Hematopoietic multipotent progenitor cell treated with erythropoietin and hydrocortisone succinate and interleukin-3 and kit ligand, for 6 days (in vitro differentiated cells): ENCODE data around the gene NCOA1.
"Not testable (repeated sequence)": the region's sequence is repeated elsewhere in the genome, so short reads cannot be mapped to it uniquely, and the experiment has no call there.

Experiments
- DNase-seq: peaks from one replicate; pipeline ENCODE4 v3.0.0-alpha.2; 2015

NCOA1 gene

DNA sequence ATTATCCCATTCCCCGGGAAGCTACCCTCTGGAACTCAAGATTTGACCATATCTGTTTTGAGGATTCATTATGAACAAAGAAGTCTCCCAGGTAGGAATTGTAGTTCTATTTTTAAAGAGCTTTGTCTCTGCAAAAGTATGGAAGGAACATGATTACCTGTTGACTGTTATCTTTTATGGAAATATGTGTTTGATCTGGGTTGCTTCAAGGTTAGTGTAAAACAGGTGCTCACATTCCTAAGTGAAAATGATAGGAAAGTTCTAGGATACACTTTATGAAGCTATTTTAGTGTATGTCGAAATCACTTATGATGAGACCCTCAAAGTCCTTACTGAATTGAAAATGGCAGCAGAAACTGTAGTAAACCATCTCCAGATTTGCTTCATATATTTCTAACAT, 153.0 kb downstream of the NCOA1 start:
- DNase-seq: no peak

DNA sequence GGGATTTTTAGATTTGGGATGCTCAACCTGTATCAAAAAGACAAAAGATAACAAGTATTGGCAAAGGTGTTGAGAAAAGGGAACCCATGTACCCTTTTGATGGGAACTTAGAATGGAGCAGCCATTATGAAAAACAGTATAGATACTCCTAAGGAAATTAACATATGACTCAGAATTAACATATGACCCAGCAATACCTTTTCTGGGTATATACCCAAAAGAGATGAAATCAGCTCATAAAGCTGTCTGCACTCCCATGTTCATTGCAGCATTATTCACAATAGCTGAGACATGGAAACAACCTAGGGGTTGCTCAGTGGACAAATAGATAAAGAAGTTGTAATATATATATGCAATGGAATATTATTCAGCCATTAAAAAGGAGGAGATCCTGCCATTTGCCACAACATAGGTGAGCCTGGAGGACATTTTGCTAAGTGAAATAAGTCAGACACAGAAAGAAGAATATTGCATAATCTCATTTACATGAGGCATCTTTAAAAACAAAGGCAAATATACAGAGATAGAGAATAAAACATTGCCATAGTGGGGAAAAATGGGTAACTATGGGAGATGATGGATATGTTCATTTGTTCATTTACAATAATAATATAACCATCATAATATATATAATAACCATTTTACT, 160.1 kb downstream of the NCOA1 start:
- DNase-seq: no peak

DNA sequence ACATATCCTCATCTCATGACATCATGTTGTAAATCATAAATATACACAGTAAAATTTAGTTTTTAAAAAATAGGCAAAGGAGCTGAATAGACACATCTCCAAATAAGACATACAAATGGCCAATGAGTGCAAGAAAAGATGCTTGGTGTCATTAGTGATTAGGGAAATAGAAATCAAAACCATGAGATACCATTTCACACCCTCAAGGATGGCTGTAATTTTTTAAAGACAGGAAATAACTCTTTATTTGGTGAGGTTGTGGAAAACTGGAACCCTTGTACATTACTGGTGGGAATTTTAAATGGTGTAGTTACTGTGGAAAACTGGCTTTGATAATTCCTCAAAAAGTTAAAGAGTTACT, 160.6 kb downstream of the NCOA1 start:
- no peak for DNase-seq

DNA sequence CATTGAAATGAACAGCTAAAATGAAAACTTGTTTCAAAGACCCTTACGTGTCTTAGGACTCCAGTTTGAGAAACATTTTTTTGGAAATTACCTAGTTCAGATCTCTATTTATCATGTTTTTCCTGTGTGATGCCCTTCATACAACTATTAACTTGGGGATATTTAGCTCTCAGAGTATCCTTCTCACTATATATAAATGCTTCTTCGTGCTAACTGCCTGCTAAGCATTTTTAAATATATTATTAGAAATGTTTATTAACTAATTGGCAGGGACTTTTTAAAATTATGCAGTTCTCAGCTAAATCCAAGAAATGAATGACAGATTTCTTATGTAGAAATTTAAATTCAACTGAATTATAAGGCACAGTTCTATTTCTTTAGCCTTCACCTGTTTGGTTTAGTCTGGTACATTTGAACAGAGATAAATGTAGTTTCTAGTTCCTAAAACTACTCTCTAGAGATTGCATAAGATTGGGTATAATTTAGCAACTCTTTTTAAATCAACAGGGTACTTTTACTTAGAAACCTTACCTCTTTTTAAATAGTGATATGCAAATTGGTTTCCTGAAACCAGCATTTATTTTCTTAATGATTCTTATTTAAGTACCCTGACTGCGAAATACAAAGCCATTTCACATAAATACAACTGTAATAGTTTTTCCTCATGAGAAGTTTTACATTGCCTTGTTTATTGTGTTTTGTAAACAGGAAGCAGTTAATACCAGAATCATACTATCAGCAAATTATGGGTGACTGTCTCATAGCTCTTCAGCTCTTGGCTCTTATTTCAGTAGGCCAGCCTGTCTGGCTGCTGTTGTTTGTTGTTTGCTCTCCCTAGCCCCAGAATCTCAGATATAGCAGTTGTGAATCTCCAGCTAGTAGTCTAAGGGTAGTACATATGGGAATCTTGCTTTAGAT, 161.5 kb downstream of the NCOA1 start:
- DNase-seq: peak; percentile 45

DNA sequence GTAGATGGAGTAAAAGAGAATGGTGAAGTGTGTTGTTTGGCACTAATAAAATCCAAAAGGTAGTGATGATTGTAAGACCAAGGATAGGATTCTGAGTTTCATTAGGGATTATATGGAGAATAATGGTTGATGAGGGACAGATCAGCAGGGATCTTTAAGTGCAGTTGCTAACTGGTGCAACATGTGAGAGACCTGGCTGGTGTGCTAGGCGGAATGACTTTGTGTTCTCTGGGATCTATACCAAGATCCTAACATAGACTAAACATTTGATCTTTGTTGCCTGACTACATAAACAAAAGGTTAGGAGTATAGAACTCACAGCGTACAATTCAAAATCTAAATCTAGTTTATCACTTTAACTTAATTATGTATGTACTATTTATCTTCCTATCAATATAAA, 166.8 kb downstream of the NCOA1 start:
- DNase-seq: no peak

DNA sequence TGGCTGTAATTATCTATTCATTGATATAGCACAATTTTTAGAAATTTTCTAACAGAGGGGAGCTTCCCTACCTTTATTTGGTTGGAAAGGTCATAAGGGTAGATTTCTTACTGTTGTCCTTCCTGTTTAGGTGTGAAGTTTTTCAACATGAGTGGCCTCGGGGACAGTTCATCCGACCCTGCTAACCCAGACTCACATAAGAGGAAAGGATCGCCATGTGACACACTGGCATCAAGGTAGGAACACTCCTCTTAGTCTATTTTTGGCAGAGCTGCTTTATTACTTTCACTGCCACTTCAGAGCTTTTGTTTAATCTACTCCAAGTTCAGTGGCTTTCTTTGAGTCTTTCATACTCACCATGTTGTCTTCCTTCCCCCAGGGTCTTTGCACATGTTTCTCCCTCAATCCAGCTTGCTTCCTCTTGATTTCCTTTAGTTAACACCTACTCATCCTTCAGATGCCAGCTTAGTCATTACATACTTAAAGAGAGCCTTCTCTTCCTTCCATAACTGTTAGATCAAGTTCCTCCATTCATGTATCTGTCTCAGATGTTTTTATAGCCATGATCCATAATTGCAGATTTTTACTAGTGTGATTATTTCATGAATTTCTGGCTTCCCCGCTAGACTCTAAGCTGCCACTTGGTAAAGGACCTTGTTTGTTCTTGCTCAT, 167.6 kb downstream of the NCOA1 start:
- DNase-seq: no peak

DNA sequence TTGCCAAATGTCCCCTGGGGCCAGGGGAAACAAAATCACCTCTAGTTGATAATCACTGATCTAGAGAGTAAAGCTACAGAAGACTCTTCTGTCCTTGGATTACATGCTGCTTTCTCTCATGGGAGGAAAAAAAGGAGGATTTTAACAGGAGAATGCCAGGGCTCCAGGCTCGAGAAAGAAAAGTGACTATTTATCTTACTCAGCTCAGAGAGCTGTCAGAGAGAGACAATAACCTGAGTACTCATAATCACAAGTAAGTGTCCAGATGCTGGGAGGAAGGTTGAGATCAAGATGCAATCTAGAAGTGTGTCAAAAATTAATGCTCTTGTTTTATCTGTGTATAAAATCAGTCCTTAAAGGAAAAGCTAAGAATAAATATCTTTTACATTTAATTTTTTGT, 168.8 kb downstream of the NCOA1 start:
- no peak for DNase-seq

DNA sequence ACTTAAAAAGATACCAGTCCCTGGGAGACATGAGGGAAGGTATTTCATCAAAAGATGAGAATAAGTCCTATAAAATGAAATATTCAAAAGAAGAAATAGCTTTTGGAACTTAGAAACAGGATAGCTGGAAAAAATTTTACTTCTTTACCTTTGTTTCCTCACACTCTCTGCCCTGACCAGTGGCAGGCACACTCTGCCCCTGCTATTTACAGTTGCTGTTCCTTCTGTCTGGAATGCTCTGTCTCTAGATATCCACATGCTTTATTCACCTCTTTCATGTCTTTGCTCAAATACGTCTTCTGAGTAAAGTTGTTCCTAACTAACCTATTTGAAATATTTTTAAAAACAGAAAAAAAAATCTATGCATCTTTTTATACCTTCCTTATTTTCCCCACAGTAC, 176.5 kb downstream of the NCOA1 start:
- no peak for DNase-seq

DNA sequence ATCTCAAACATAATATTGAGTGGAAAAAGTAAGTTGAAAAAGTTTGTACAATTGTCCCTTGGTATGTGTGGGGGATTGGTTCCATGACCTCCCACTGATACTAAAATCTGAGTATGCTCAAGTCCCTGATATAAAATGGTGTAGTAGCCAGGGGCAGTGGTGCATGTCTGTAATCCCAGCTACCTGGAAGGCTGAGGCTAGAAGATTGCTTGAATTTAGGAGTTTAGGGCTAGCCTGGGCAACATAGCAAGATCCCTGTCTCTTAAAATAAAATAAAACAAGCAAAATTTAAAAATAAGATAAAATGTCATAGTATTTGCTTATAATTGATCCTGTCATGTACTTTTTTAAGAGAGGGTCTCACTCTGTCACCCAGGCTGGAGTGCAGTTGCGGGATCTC, 180.2 kb downstream of the NCOA1 start:
- DNase-seq: no peak

DNA sequence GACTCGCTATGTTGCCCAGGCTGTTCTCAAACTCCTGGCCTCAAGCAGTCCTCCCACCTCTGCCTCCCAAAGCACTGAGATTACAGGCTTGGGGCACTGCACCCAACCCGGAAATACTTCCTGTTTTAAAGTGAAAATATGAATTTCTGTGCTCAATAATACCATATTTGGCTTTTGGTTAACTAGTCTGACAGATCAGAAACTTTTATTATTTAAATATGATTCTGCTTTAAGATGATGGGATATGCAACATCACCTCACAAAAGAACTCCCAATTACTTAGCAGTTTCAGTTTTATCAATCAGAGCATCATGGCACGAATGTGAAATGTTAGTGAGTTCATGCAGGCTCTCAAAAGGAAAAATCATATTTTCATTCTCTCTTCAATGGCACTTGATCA, 181.5 kb downstream of the NCOA1 start:
- no peak for DNase-seq

DNA sequence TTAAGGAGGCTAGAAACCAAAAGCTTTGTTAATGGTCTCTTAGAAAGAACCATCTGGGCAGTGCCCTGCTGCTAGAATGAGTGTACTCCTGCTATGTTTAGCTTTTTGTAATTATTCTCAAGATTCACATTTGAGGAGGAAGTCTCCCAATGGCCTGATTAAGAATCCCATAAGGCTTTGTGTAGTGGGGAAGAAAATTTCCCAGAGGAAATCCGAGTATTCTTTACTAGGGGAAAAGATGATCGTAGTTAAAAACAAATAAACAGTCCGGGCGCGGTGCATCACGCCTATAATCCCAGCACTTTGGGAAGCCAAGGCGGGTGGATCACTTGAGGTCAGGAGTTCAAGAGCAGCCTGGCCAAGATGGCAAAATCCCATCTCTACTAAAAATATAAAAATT, 184.3 kb downstream of the NCOA1 start:
- DNase-seq: no peak

DNA sequence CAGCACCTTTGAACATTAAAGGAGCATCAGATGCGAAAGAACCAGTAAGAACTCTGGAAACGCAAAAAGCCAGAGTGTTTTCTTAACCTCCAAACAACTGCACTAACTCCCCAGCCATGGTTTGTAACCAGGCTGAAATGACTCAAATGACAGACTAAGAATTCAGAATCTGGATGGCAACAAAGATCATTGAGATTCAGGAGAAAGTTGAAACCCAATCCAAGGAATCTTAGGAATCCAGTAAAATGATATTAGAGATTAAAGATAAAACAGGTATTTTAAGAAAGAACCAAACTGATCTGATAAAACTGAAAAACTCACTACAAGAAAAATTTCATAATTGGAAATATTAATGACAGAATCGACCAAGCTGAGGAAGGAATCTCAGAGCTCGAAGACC, 185.4 kb downstream of the NCOA1 start:
- no peak for DNase-seq

DNA sequence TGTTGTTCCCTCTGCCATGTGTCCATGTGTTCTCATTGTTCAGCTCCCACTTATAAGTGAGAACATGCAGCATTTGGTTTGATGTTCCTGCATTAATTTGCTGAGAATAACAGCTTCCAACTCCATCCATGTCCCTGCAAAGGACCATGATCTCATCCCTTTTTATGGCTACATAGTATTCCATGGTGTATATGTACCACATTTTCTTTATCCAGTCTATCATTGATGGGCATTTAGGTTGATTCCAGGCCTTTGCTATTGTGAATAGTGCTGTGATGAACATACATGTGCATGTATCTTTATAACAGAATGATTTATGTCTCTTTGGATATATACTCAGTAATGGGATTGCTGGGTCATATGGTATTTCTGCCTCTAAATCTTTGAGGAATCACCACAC, 187.0 kb downstream of the NCOA1 start:
- not testable (repeated sequence) for DNase-seq

DNA sequence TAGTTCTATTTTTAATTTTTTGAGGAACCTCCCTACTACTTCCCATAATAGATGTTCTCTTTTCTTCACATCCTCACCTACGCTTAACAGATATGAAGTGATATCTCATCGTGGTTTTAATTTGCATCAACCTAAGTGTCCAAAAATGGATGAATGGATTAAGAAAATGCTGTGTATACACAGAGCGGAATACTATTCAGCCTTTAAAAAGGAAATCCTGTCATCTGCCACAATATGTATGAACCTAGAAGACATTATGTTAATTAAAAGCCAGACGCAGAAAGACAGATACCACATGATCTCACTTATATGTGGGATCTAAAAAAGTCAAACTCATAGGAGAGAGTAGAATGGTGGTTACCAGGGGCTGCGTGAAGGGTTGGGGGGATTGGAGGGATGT, 189.1 kb downstream of the NCOA1 start:
- DNase-seq: no peak

DNA sequence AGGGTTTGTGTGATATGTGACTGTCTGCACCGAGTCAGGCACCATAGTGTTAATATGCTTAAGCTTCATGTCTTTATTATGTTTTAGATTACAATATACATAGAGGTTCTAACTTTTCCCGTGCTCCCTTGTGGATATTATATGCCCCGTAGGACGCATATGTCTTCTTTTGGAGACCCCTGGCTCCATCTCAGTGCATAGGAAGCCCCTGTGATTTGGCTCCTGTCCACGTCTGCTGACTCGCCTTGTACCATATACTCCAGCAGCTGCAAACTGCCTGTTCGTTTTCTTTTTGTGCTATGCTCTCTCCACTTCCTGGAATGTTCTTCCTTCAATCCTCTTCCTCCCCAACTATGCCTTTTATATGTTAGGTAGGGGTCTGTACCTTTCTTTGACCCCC, 191.2 kb downstream of the NCOA1 start:
- no peak for DNase-seq

DNA sequence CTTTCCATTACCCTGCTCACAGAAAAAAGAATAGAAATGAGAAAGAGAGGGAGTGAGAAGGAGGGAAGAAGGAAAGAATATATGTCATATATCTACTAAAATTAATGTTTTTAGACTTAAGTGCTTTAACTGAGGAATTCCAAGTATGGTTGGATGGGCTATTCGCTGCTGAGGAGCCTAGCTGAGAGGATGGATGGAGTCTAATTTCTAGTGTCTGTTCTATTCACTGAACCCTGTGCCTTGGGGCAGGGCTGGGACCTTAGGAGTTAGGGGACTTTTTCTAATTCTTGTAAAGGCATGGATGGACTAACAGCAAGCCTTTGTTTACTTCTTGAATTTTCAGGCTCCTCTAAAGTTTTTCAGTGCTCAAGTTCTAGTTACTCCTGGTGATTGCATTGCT, 192.4 kb downstream of the NCOA1 start:
- no peak for DNase-seq

DNA sequence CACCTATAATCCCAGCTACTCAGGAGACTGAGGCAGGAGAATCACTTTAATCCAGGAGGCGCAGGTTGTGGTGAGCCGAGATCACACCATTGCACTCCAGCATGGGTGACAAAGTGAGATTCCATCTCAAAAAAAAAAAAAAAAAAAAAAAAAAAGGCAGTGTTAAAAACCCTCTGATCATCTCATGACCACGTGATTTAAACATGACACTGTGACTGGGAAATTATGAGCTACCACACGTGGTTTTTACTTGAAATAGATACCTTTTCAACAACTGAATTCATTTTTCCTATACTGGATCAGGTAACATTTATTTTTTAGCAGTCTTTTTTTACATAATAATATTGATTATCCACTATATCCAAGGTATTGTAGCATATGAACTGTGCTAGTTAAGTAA, 199.5 kb downstream of the NCOA1 start:
- DNase-seq: no peak

DNA sequence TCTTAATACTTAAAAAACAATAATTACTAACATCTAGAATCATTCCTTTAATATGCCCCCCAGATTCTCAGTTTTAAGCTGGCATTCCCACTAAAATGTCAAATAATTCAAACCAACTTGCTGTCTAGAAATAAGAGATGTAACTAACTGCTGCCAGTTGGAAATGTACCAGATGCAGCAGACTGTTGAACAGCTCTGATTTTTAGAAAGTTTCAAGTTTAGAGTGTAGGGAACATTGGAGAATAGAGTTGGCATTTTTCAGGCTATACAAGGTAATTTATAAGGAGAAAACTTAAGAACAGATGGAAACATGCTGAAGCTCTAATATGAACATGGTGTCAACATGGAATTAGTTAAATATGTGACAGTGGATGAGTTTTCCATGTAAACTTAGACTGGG, 200.8 kb downstream of the NCOA1 start:
- no peak for DNase-seq

DNA sequence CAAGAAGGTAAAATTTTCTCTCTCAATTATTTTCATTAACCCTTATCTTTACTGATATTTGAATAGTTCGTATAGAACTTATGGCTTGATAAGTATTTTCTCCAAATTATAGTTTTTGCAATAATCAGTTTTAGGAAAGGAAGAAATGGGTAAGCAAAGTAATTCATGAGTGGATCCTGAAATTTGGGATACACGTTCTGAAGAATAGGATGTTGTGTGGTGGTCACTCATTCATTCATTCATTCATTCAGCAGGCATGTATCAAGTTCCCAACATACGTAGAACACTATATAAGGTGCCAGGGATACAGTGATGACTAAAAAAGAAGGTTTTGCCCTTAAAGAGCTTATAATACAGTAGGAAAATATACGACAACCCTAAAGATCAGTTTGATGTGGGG, 206.7 kb downstream of the NCOA1 start:
- no peak for DNase-seq

DNA sequence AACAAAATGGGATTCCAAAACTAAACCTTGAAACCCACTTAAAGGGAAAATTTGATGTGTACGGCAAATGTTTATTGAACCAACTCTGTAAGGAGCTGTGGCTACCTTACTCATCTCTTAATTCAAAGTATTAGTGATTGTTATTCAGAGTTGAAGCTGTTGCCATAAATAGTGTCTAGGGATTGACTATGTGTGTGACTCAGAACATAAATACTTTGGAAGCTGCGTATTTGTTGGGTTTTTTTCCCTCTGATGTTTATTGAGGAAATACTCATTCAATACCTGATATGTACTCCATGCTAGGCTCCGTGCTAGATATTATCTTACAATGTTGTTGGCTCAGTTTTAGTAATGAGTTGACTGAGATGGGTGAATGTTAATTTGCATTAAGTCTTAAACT, 211.7 kb downstream of the NCOA1 start:
- no peak for DNase-seq

DNA sequence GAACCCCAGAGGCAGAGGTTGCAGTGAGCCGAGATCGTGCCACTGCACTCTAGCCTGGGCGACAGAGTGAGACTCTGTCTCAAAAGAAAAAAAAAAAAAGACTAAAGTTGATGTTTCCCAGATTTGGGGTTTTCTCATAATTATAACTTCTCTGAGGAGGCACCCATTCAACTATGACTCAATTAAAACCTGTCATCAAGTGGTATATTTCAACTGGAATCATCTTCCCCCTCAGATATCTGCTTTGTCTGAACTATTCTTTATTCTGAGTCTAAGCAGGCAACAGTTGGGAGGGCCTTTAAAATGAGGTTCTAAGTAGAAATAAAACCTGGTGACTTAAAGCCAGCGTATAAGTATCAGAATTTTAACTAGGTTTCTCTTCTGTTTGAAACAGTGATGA, 213.6 kb downstream of the NCOA1 start:
- no peak for DNase-seq

DNA sequence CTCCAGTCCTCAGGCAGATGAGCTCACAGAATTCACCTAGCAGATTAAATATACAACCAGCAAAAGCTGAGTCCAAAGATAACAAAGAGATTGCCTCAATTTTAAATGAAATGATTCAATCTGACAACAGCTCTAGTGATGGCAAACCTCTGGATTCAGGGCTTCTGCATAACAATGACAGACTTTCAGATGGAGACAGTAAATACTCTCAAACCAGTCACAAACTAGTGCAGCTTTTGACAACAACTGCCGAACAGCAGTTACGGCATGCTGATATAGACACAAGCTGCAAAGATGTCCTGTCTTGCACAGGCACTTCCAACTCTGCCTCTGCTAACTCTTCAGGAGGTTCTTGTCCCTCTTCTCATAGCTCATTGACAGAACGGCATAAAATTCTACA, 216.1 kb downstream of the NCOA1 start:
- no peak for DNase-seq

DNA sequence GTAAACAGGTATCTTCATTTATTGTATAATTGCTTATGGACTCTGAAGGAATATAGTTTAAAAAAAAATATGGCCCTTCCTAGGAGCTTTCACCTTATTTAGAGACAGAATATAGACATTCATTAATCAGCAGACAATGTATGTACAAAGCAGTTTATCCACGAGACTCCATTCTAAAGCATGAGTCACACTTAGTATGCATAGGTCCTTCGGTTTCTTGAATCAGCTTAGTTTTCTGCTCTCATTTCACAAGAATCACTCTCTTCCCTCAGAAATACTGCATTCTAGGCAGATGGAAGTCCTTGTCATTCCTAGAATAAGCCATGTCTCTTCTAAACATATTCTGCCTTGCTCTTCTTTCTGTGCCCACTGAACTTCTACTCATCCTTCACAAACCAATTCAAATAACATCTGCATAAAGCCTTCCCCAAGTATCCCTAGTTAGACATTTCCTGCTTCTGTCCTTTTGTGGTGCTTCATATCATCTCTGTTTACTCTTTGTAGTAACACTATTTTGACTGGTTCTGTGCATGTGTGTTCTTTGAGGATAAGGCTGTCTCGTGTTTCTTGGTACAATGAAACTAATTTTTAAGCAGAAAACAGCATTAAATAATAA, 217.6 kb downstream of the NCOA1 start:
- DNase-seq: no peak

DNA sequence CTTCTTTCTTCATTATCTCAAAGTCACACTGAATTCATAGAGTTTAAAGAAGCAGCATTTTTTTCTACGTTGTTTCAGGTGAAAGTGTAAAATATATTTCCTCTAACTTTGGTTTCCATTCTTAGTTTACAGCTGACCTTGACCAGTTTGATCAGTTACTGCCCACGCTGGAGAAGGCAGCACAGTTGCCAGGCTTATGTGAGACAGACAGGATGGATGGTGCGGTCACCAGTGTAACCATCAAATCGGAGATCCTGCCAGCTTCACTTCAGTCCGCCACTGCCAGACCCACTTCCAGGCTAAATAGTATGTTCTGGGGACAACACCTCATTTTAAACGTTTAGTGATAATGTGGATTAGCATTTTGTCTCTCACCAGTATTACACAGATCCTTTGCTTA, 219.8 kb downstream of the NCOA1 start:
- DNase-seq: no peak
